Uterus (tissue), 4 donors: ENCODE data around the gene ICA1. TPM values are rescaled to one million over a fixed set of nuclear protein-coding genes. Genes with fewer than 3 reads are reported as not detected.
"Not testable (repeated sequence)": the region's sequence is repeated elsewhere in the genome, so short reads cannot be mapped to it uniquely, and the experiment has no call there.

Source experiments
- DNase-seq, 2 donors: peaks; one replicate each; pipeline ENCODE4 v3.0.0-alpha.2; 2019 to 2020
- H3K27ac ChIP-seq, 2 donors: fragments of 200-600 bp; sonication (generic); 1 replicate in 1 of 2; 2 replicates in 1 of 2; pipeline ENCODE4 v1.5.1; 2016 to 2018
- H3K27me3 ChIP-seq, 2 donors: fragments of 200-600 bp; sonication (generic); one replicate each; pipeline ENCODE4 v1.5.1; 2018 to 2019; ENCODE audit warnings: control low read depth in 1 of 2
- H3K36me3 ChIP-seq, 2 donors: fragments of 200-600 bp; sonication (generic); one replicate each; pipeline ENCODE4 v1.5.1; 2019; ENCODE audit warnings: control low read depth in 1 of 2
- H3K4me1 ChIP-seq, 2 donors: fragments of 200-600 bp; sonication (generic); one replicate each; pipeline ENCODE4 v1.5.1; 2018 to 2019; ENCODE audit warnings: control low read depth in 1 of 2
- H3K4me3 ChIP-seq, 2 donors: fragments of 200-600 bp; sonication (generic); 1 replicate in 1 of 2; 2 replicates in 1 of 2; pipeline ENCODE4 v1.5.1; 2018 to 2019; ENCODE audit warnings: mild to moderate bottlenecking in 1 of 2
- H3K9me3 ChIP-seq, 2 donors: fragments of 200-600 bp; sonication (generic); one replicate each; pipeline ENCODE4 v1.5.1; 2019; ENCODE audit warnings: control low read depth in 1 of 2
- CTCF ChIP-seq, 4 experiments: fragments of 200-600 bp in 2 of 4; fragments of 450-650 bp in 2 of 4; sonication (generic) in 2 of 4; IDR thresholded peaks; one replicate each; pipeline ENCODE4 v1.5.1; 2016 to 2019; ENCODE audit warnings: antibody characterized with exemption in 4 of 4, mild to moderate bottlenecking in 2 of 4, moderate library complexity in 1 of 4
- POLR2A ChIP-seq, 2 donors: fragments of 450-650 bp; IDR thresholded peaks; one replicate each; pipeline ENCODE4 v1.6.1; 2016; ENCODE audit warnings: antibody characterized with exemption in 2 of 2, mild to moderate bottlenecking in 1 of 2, moderate library complexity in 1 of 2
- intact Hi-C: fragments of 100-400 bp; cut with DNase I; formaldehyde crosslinking; loops from one replicate; pipeline ENCODE4 v1.15.1; 2023; ENCODE audit warnings: low total_unique reads
- small RNA-seq: library from RNA; depleted of rRNA; stranded (forward); fragments of <200 nt; gene quantifications from one replicate; pipeline ENCODE3, GENCODE V24; 2016
- total RNA-seq, 4 donors: library from RNA; depleted of rRNA in 3 of 4; stranded (reverse); fragments of >200 nt in 3 of 4; gene quantifications; one replicate each; pipeline versions ENCODE4 v1.1.0 to v1.2.4, GENCODE V29; 2014 to 2023
- donor health status: DM: yes; HTN: yes; CAD: no.

Gene ICA1
- total RNA-seq, 4 donors from 2014 or later = 3.5 to 36.9 (median 28.5) TPM

- no peaks in the 10 kb centered on the region for H3K9me3 ChIP-seq
- intact Hi-C loops = no loop called here
- TF ChIP-seq POLR2A (IDR thresholded peaks at IDR 0.05) = no peak
- TF ChIP-seq CTCF (IDR thresholded peaks at IDR 0.05) = no peak
- DNase-seq = no peak
- H3K4me1 ChIP-seq = no peaks in the 10 kb centered on the region
- no peak overlapping the region for H3K27ac ChIP-seq
- H3K36me3 ChIP-seq = no peaks in the 10 kb centered on the region
- H3K4me3 ChIP-seq = no peak overlapping the region
- no peaks in the 10 kb centered on the region for H3K27me3 ChIP-seq
Observed at GRCh38 chr7:8063706-8064297, 198.2 kb downstream of the ICA1 start.

GRCh38 chr7:8063300-8063699, 198.7 kb downstream of the ICA1 start:
- H3K27me3 ChIP-seq, intact Hi-C loops, H3K27ac ChIP-seq: not testable (repeated sequence)

More at GRCh38 chr7:8063300-8063699, 198.7 kb downstream of the ICA1 start:
- H3K4me3 ChIP-seq, DNase-seq, H3K36me3 ChIP-seq, H3K4me1 ChIP-seq, H3K9me3 ChIP-seq: not testable (repeated sequence)

Small RNAs within 50 kb of the gene (small RNA-seq; reads per million reads assigned to genes)
- not detected for gene AC007009.1

Other genes with a start within 250 kb of the ICA1 start
- under 1 TPM in 1 of 4 donors, not detected in 3; 0.28 TPM for gene NXPH1, start 171.4 kb upstream of the ICA1 start, total RNA-seq